ENCODE results near the gene GPR146.

DNA sequence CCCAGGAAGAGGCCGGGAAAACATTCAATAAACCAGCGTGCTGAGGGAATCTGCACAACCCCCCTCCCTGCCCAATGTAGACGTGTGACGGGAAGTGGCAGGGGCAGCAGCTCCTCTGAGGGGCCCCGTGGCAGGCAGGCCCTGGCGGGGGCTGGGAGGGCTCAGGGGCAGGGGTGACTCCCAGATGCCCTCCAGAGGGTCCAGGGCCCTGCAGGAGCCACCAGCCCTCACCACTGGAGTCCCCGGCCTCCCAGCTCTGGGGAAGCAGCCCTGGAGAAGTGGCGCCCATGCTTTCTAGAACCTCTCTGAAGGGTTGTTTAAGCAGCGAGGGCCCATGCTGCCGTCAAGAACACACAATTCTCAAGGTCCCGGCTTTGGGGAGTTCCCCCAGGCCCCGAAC lies 35.2 kb downstream of the GPR146 start:
- TF ChIP-seq, protein P1, sequence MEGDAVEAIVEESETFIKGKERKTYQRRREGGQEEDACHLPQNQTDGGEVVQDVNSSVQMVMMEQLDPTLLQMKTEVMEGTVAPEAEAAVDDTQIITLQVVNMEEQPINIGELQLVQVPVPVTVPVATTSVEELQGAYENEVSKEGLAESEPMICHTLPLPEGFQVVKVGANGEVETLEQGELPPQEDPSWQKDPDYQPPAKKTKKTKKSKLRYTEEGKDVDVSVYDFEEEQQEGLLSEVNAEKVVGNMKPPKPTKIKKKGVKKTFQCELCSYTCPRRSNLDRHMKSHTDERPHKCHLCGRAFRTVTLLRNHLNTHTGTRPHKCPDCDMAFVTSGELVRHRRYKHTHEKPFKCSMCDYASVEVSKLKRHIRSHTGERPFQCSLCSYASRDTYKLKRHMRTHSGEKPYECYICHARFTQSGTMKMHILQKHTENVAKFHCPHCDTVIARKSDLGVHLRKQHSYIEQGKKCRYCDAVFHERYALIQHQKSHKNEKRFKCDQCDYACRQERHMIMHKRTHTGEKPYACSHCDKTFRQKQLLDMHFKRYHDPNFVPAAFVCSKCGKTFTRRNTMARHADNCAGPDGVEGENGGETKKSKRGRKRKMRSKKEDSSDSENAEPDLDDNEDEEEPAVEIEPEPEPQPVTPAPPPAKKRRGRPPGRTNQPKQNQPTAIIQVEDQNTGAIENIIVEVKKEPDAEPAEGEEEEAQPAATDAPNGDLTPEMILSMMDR (IDR thresholded peaks at IDR 0.05): no peak
- no peak for TF ChIP-seq POLR2AphosphoS5 (IDR thresholded peaks at IDR 0.05; ENCODE audit: insufficient read depth in 1 of 2, low read depth in 1 of 2)
- TF ChIP-seq POLR2A (IDR thresholded peaks at IDR 0.05): no peak
